M059J (cell line): ENCODE results near the gene ATG16L2. TPM values are rescaled to one million over a fixed set of nuclear protein-coding genes. Genes with fewer than 3 reads are reported as not detected.
"Not testable (repeated sequence)": the region's sequence is repeated elsewhere in the genome, so short reads cannot be mapped to it uniquely, and the experiment has no call there.

ENCODE experiments used
- DNase-seq: peaks from one replicate; pipeline ENCODE4 v3.0.0-alpha.2; 2012; ENCODE audit warnings: low read depth
- total RNA-seq: library from RNA; depleted of rRNA; stranded (reverse); fragments of >200 nt; shearing (Covaris generic); gene quantifications from 2 replicates; pipeline ENCODE4 v1.2.3, GENCODE V29; 2014

The ATG16L2 gene
- total RNA-seq, 1 experiment from 2014 or later: 3.5 TPM

GRCh38 chr11:72824811-72825505, 10.7 kb downstream of the ATG16L2 start:
- DNase-seq: no peak

DNA sequence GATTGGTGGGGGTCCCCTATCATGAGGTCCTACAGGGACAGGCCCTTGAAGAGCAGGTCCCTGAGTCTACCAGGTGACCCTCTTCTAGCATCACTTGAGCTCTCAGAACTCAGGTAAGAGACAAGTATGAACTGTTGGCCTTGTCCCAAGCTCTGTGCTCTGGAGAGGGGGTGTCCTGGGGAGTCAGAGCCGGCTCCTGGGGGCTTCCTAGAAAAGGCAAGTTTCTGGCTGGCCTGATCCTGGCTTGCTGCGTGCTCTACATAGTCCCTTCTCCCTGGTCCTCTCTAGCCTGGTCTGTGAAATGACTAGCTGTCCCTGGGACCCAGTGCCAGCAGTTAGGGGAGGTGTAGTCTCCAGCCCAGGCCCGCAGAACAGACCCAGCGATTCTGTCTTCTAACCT, 11.4 kb downstream of the ATG16L2 start:
- DNase-seq: no peak

- DNase-seq: no peak
These were observed 12.2 kb downstream of the ATG16L2 start for GRCh38 chr11:72826191-72826941.

GRCh38 chr11:72826942-72827480, 12.8 kb downstream of the ATG16L2 start:
- no peak for DNase-seq

- DNase-seq: not testable (repeated sequence)
These were observed 13.4 kb downstream of the ATG16L2 start for GRCh38 chr11:72827656-72828055.

- peak; percentile 65 for DNase-seq
These were observed 13.9 kb downstream of the ATG16L2 start for GRCh38 chr11:72828081-72828567.

GRCh38 chr11:72828692-72829101, 14.5 kb downstream of the ATG16L2 start:
- no peak for DNase-seq

- DNase-seq: no peak
These were observed 15.0 kb downstream of the ATG16L2 start for GRCh38 chr11:72829178-72829577.

- no peak for DNase-seq
These were observed 15.8 kb downstream of the ATG16L2 start for GRCh38 chr11:72829884-72830533.

- DNase-seq: peak; percentile 76
These were observed 17.5 kb downstream of the ATG16L2 start for GRCh38 chr11:72831521-72832300.

DNA sequence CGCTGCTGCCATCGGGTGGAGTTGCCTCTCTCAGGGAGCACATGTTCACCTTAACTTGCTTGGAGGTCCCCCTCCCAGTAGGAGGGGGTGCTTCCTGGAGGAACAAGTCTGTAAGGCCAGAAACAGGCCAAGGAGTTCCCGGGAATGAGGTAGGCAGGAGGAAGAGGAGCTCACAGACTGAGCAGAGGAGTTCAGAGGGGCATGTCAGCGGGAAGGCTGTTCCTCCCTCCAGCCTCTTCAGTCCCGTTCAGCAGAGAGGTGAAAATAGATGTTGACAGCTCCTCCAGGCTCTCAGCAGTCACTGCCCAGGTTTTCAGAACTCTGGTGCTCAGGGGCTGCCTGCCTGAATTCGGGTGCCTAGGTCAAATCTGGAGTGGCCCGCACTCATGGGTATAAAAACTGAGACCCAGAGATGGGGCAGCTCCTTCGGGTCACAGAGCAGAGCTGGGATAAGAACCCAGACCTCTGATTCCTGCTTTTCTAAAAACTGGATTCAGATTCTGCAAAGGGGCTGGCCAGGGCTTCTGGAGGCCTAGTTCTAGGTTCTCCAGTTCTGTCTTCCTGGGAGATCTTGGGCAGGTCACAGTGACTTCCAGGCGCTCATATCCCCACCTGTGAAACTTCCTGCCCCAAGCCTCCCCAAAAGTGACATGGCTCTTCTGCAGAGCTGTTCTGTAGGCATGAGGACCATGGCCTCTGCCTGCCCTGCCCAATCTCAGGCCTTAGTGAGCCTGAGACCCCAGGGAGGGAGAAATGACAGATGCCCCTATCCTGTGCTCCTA, 18.3 kb downstream of the ATG16L2 start:
- DNase-seq: no peak

DNA sequence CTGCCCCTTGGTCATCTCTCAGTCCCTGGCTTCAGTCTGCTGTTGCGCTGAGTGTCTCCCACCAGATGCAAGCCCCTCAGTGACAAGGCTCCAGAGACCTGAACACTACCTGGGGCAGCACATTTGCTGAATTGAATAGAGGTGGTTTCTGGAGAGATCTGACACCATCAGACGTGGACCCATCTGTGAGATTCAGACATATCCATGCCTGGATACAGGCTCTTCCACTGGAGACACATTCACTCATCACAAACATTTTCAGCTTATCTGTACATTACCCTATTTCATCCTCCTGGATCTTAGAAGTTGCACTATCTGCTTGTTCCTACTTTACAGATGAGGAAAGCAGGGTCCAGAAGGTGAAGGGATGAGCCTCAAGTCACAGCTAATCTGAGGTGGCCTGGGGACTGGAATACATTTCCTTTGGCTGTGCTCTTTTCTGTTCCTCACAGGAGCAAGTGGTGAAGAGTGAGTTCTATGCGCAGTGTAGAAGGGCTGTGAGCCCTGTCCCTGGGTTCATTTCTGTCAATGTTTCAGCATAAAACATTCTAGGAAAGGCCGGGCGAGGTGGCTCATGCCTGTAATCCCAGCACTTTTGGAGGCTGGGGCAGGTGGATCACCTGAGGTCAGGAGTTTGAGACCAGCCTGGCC, 19.0 kb downstream of the ATG16L2 start:
- no peak for DNase-seq

DNA sequence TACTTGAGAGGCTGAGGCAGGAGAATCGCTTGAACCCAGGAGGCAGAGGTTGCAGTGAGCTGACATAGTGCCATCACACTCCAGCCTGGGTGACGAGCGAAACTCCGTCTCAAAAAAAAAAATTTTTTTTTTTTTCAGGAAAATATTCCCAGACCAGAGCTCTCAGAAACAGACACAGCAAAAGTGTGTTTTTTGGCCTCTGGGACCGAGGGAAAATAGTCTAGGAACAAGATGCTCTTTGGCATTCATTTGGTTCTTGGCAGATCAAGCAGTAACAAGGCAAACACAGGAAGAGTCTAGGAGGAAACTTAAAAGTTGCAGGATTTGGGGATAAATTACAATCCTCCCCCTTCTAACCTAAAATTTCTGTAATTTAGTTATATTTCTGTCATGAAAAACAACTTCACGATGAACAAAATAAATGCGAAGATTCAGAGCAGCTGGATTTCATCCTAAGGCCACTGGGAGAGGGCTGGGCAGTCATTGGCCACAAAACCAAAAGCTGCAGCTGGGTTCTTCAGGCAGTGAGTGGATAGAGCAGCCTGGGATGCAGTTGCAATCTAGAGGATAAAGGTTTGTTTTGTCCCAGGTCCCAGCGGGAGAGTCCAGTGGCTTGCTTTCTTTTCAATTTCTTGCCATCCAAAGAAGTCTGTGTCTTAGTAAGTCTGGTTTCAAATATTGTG, 19.7 kb downstream of the ATG16L2 start:
- DNase-seq: no peak

DNA sequence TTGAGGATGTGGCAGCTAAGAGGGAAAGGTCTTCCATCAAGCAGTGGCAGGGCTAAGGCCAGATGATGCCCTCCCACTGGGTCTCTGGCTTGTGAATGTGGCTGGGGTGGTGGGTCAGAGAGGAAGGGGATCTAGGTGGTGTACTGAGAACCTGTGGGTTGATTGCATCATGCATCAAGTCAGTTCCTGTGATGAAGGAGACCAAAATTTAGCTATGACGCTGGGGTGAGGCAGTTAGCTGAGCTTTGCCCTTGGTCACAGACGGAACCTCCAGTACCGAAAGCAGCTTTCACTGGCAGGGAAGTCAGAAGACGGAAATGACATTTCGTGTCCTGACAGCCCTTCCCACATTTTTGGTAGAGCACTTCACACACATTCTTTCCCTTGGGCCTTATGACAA, 20.7 kb downstream of the ATG16L2 start:
- DNase-seq: no peak

DNA sequence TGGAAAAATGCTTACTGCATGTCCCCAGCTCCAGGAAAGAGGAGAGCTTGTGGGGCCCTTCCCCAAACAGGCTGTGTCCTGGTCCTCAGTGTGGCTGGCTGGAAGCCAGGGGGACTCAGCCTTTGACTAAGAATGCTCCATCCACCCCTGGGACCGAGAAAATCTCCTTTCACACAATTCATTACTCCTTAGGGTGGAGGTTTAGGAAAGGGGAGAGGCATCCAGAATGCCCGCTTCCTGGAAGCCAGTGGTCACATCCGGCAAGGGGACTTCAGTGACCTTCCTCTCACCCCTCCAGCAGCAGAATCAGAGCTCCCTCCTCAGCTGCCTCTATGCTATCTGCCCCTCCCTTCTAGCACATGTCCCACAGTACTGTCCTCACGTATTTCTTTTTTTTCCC, 21.9 kb downstream of the ATG16L2 start:
- DNase-seq: no peak

GRCh38 chr11:72838691-72839305, 24.6 kb downstream of the ATG16L2 start:
- DNase-seq: no peak

GRCh38 chr11:72840780-72841179, 26.6 kb downstream of the ATG16L2 start:
- peak; percentile 68 for DNase-seq

DNA sequence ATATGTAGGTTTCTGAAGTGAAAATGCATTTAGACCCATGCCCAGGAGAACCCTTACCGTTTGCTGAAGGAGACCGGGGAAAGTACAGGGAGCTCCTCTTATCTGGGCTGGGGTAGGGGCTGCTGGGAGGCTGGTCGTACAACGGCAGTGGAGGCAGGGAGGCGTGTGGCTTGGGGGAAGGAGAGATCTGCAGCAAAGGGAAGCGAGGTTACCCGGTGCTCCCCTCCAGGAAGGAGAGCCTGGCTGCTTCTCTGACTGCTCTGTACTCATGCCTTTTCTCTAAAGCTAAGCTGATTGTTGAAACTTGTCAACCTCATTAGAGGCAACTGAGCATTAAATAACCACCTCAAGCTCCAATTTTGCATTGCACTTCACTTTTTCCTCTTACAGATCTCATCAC, 27.2 kb downstream of the ATG16L2 start:
- DNase-seq: no peak

DNA sequence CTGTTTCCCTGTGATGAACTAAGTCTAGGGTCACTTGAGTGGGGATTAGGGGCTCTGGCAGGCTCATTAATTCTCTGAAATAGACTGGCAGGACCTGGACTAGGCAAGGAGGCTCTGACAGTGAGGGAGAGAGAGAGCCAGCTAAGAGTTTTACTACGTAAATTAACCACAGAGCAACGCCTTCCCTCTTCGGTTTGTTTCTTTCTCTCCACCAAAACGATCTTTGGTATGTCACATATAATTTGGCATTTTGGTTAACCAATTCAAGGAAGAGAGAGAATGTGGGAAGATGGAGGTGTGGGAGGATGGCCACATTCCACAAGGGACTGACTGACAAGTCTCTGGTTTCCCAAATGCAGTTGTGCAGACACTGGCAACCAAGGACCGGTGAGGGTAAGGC, 27.9 kb downstream of the ATG16L2 start:
- DNase-seq: no peak
